ENCODE results near the gene SIGLEC11. TPM values are rescaled to one million over a fixed set of nuclear protein-coding genes. Genes with fewer than 3 reads are reported as not detected.
A peak's percentile ranks its signal among the peaks of the same experiment; 100 is the strongest.
"Not testable (repeated sequence)": the region's sequence is repeated elsewhere in the genome, so short reads cannot be mapped to it uniquely, and the experiment has no call there.

SIGLEC11 gene
- total RNA-seq, 1 experiment from 2014 or later = not detected

DNA sequence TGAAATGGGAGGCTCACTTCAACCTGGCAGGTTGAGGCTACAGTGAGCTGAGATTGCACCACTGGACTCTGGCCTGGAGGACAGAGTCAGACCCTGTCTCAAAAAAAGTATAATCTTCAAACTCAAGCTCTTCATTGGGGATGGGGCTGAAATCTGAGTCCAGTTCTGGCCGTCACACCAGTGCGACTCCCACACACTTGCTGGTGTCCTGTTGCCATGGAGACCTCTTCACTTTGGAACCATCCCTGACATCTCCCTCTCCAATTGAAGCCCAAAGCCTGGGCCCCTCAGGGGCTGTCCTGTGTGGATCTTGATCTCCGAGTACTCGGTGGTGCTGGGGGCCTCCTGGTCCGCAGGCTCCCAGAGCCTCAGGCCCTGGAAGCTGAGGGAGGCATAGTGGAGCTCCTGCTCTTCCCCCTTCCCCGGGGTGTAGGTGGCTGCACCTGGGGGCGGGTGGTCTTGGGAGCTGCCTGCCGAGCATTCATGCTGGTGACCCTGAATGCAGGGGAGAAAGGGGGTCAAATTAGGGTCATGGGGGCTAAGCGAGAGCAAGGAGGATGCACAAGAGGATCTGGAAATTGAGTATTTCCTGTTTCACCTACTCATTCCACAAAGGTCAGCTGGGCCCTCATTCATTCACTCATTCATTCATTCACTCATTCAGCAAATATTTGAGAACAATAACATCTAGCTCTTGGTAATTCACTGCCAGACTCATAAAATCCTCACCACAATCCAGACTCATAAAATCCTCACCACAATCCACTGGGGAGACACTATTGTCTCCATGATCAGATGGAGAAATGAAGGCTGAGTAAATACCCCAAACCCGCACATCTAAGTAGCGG is 11.0 kb downstream of the SIGLEC11 start:
- Histone ChIP-seq H3K79me2 (ENCODE audit: low read length) (no peaks in the 10 kb centered on the region), H3K4me3 (ENCODE audit: low read length) (no peak overlapping the region), H3K9me3 (ENCODE audit: low read length) (no peaks in the 10 kb centered on the region), H3K9me2 (replicated peaks; ENCODE audit: low read length) (no peaks in the 10 kb centered on the region), H2AFZ (ENCODE audit: low read length) (no peak overlapping the region), H3K27ac (ENCODE audit: low read length) (no peak overlapping the region), H3K36me3 (ENCODE audit: low read depth, low read length) (no peaks in the 10 kb centered on the region), H3F3A (ENCODE audit: low read length, unreplicated experiment) (no peaks in the 10 kb centered on the region), H3K4me2 (ENCODE audit: low read length) (no peak overlapping the region), H3K27me3 (ENCODE audit: low read length) (peaks cover 20% of the 10 kb centered on the region; the same call in 1 of the 2 replicates), H4K20me1 (ENCODE audit: low read length) (no peaks in the 10 kb centered on the region), H3K4me1 (ENCODE audit: insufficient read depth, low read length) (no peaks in the 10 kb centered on the region), H3K9ac (ENCODE audit: low read length) (no peak overlapping the region)
- ChIA-PET CTCF (no interaction called here), POLR2A (ENCODE audit: unreplicated experiment) (interaction anchor here (0.6 kb wide), 1 partner anchor 383 kb away, joined by 3 read pairs; no protein-coding TSS in a partner anchor)
- TF ChIP-seq EZH2 (IDR thresholded peaks at IDR 0.05; ENCODE audit: low read length, unreplicated experiment) = no peak
- no peak for TF ChIP-seq CTCF (conservative IDR thresholded peaks at IDR 0.05; ENCODE audit: low read depth, low read length)
- no peak for TF ChIP-seq EZH2phosphoT487 (IDR thresholded peaks at IDR 0.05; ENCODE audit: borderline replicate concordance, low read length)
- intact Hi-C loops (cut with micrococcal nuclease) = no loop called here
- ATAC-seq (no peak), DNase-seq (peak; percentile 63)
- no TSS peak for BruUV-seq (replicated peaks)

DNA sequence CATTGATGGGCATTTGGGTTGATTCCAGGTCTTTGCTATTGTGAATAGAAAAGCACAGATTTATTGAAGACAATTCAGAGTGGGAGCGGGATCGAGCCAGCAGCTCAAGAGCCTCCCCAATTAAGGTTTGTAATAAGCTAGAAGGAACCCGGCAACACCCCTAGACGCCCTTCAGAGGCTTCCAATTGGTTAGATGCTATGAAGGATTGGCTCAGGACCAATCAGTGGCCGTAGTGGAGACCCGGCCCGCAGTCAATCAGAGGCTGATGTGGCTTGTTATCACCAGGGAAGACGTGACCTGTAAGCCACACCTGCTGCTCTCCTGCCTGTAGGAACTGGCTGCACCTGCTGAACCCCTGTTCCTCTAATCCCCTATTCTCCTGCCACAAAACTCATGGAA is 14.6 kb downstream of the SIGLEC11 start:
- H3K4me3 ChIP-seq (ENCODE audit: low read length) = no peak overlapping the region
- DNase-seq = no peak
- intact Hi-C loops (cut with micrococcal nuclease) = no loop called here
- no peak overlapping the region for H3K9ac ChIP-seq (ENCODE audit: low read length)
- H3K4me2 ChIP-seq (ENCODE audit: low read length) = no peak overlapping the region
- H3K27me3 ChIP-seq (ENCODE audit: low read length) = no peaks in the 10 kb centered on the region; the same call in 1 of the 2 replicates
- no peaks in the 10 kb centered on the region for H3F3A ChIP-seq (ENCODE audit: low read length, unreplicated experiment)
- BruUV-seq (replicated peaks) = no TSS peak
- POLR2A ChIA-PET (ENCODE audit: unreplicated experiment) = no interaction called here
- H2AFZ ChIP-seq (ENCODE audit: low read length) = no peak overlapping the region
- H3K4me1 ChIP-seq (ENCODE audit: insufficient read depth, low read length) = no peaks in the 10 kb centered on the region
- no peaks in the 10 kb centered on the region for H3K36me3 ChIP-seq (ENCODE audit: low read depth, low read length)
- H3K9me3 ChIP-seq (ENCODE audit: low read length) = no peaks in the 10 kb centered on the region
- no peak overlapping the region for H3K27ac ChIP-seq (ENCODE audit: low read length)
- CTCF ChIA-PET = no interaction called here
- no peak for TF ChIP-seq EZH2phosphoT487 (IDR thresholded peaks at IDR 0.05; ENCODE audit: borderline replicate concordance, low read length)
- no peak for TF ChIP-seq EZH2 (IDR thresholded peaks at IDR 0.05; ENCODE audit: low read length, unreplicated experiment)
- TF ChIP-seq CTCF (conservative IDR thresholded peaks at IDR 0.05; ENCODE audit: low read depth, low read length) = no peak
- H3K79me2 ChIP-seq (ENCODE audit: low read length) = no peaks in the 10 kb centered on the region
- H3K9me2 ChIP-seq (replicated peaks; ENCODE audit: low read length) = no peaks in the 10 kb centered on the region
- H4K20me1 ChIP-seq (ENCODE audit: low read length) = no peaks in the 10 kb centered on the region
- no peak for ATAC-seq

GRCh38 chr19:49944567-49944966 is 16.4 kb downstream of the SIGLEC11 start:
- H4K20me1 ChIP-seq (ENCODE audit: low read length); H3K9me2 ChIP-seq (replicated peaks; ENCODE audit: low read length); H3K79me2 ChIP-seq (ENCODE audit: low read length); intact Hi-C loops (cut with micrococcal nuclease); H3K36me3 ChIP-seq (ENCODE audit: low read depth, low read length); ATAC-seq; H3K4me3 ChIP-seq (ENCODE audit: low read length); H3K27ac ChIP-seq (ENCODE audit: low read length); H3K4me1 ChIP-seq (ENCODE audit: insufficient read depth, low read length); DNase-seq; BruUV-seq (replicated peaks); H3K9me3 ChIP-seq (ENCODE audit: low read length); CTCF ChIA-PET; H2AFZ ChIP-seq (ENCODE audit: low read length); H3K9ac ChIP-seq (ENCODE audit: low read length); POLR2A ChIA-PET (ENCODE audit: unreplicated experiment); H3F3A ChIP-seq (ENCODE audit: low read length, unreplicated experiment); H3K4me2 ChIP-seq (ENCODE audit: low read length); H3K27me3 ChIP-seq (ENCODE audit: low read length): not testable (repeated sequence)

All from PC-3 (cell line).